ENCODE data around the gene MC1R. TPM values are rescaled to one million over a fixed set of nuclear protein-coding genes. Genes with fewer than 3 reads are reported as not detected.

The MC1R gene
- total RNA-seq, 1 experiment from 2014 or later, result 12.2 TPM

DNA sequence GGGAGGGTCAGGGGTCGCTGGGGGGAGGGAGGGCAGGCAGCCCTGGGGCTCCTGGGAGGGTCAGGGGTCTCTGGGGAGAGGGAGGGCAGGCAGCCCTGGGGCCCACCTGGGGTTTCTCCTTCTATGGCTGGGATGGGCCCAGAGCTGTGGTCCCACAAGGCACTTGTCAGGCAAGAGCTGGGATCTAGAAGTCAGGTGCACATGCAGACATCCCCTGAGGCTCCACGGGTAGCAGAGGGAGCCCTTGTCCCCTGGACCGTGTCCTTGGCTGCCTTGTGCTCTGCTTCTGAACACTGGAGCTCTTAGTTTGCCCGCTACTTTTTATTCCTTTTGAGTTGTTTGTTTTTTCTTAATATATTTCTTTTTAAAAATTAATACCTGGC lies 6.3 kb downstream of the MC1R start:
- Histone ChIP-seq H3K4me3 (replicated peaks in 1 of 2; ENCODE audit: low read depth in 1 of 2, low read length in 2 of 2) (no peak overlapping the region; a peak in 1 of 4 replicates), H3K9ac (ENCODE audit: low read length) (peak overlapping the region; percentile 74; the same call in 1 of the 2 replicates), H3K9me3 (ENCODE audit: control insufficient read depth in 1 of 2, insufficient read depth in 1 of 2, low read depth in 1 of 2, low read length in 2 of 2) (no peaks in the 10 kb centered on the region), H3K4me1 (ENCODE audit: control insufficient read depth in 1 of 2, insufficient read depth in 2 of 2, low read length in 2 of 2) (peaks cover 21 to 59% of the 10 kb centered on the region in 2 experiments), H3K9me2 (ENCODE audit: insufficient read depth) (no peaks in the 10 kb centered on the region), H3K27ac (ENCODE audit: low read depth, low read length) (no peak overlapping the region; the same call in 1 of the 2 replicates), H3K79me2 (ENCODE audit: insufficient read depth, low read length) (peaks cover 62% of the 10 kb centered on the region), H3K36me3 (ENCODE audit: control insufficient read depth in 1 of 2, insufficient read depth in 2 of 2, low read length in 2 of 2) (peaks cover 13 to 16% of the 10 kb centered on the region in 2 experiments; a peak in 3 of 4 replicates), H2AFZ (ENCODE audit: low read depth, low read length, poor library complexity, severe bottlenecking) (no peak overlapping the region), H4K20me1 (ENCODE audit: insufficient read depth) (peaks cover 8% of the 10 kb centered on the region; the same call in 1 of the 2 replicates), H3K4me2 (ENCODE audit: low read length) (peak overlapping the region; percentile 79; the same call in 1 of the 2 replicates), H3K27me3 (ENCODE audit: insufficient read depth, low read length) (no peaks in the 10 kb centered on the region)
- no peak for DNase-seq (ENCODE audit: low read depth, low spot score)
- no peak for ATAC-seq
- RAD21 ChIA-PET (ENCODE audit: low non-redundant PET in 1 of 2, low total read pairs in 2 of 2, uncharacterized antibody in 2 of 2, unreplicated experiment in 2 of 2), result no interaction called here
- BruUV-seq (replicated peaks), result no TSS peak
- TF ChIP-seq RAD21 (IDR thresholded peaks at IDR 0.05; ENCODE audit: low read depth) (no peak), SRF (IDR thresholded peaks at IDR 0.05; ENCODE audit: low read depth) (no peak), EZH2 (IDR thresholded peaks at IDR 0.05) (no peak), TCF7L2 (IDR thresholded peaks at IDR 0.05; ENCODE audit: borderline replicate concordance, extremely low read depth, insufficient read depth, insufficient read length) (no peak), POLR2A (IDR thresholded peaks at IDR 0.05; ENCODE audit: borderline replicate concordance, extremely low read depth, insufficient read depth, insufficient read length) (no peak), EGR1 (IDR thresholded peaks at IDR 0.05; ENCODE audit: low read depth) (no peak), JUND (IDR thresholded peaks at IDR 0.05) (no peak), POLR2AphosphoS5 (IDR thresholded peaks at IDR 0.05; ENCODE audit: low read depth, low read length) (no peak), SP1 (IDR thresholded peaks at IDR 0.05; ENCODE audit: low read depth) (no peak), ZNF274 (IDR thresholded peaks at IDR 0.05; ENCODE audit: low read depth, low read length) (no peak), YY1 (IDR thresholded peaks at IDR 0.05; ENCODE audit: extremely low read depth, insufficient replicate concordance, low read depth, low read length) (no peak), ELF1 (IDR thresholded peaks at IDR 0.05; ENCODE audit: borderline replicate concordance, low read depth) (no peak)
- TF ChIP-seq, protein P1, sequence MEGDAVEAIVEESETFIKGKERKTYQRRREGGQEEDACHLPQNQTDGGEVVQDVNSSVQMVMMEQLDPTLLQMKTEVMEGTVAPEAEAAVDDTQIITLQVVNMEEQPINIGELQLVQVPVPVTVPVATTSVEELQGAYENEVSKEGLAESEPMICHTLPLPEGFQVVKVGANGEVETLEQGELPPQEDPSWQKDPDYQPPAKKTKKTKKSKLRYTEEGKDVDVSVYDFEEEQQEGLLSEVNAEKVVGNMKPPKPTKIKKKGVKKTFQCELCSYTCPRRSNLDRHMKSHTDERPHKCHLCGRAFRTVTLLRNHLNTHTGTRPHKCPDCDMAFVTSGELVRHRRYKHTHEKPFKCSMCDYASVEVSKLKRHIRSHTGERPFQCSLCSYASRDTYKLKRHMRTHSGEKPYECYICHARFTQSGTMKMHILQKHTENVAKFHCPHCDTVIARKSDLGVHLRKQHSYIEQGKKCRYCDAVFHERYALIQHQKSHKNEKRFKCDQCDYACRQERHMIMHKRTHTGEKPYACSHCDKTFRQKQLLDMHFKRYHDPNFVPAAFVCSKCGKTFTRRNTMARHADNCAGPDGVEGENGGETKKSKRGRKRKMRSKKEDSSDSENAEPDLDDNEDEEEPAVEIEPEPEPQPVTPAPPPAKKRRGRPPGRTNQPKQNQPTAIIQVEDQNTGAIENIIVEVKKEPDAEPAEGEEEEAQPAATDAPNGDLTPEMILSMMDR (IDR thresholded peaks at IDR 0.05 in 2 of 3, conservative IDR thresholded peaks at IDR 0.05 in 1 of 3; ENCODE audit: borderline replicate concordance in 1 of 3, insufficient read depth in 1 of 3, low read depth in 2 of 3, low read length in 2 of 3), result no peak
- POLR2A ChIA-PET, result interaction anchor here (0.7 to 2.5 kb wide), 7 partner anchors 17 to 108 kb away, joined by 3 to 11 read pairs (median 5); partner anchors contain the start of genes FANCA and TCF25
- intact Hi-C loops (cut with micrococcal nuclease), result loop anchor here (5.0 kb wide), 1 partner anchor 53 kb away; the partner anchor contains the start of gene TCF25
- CTCF ChIA-PET, result no interaction called here
